HG02973 (cell line): Measurements from ENCODE around the gene CNPY4.

ENCODE experiments used
- ATAC-seq: cut with Tn5 transposase; IDR thresholded peaks from one replicate; pipeline ENCODE4 v1.9.1; 2021; ENCODE audit warnings: moderate library complexity; ENCODE audit not compliant: unreplicated experiment

CNPY4 gene

DNA sequence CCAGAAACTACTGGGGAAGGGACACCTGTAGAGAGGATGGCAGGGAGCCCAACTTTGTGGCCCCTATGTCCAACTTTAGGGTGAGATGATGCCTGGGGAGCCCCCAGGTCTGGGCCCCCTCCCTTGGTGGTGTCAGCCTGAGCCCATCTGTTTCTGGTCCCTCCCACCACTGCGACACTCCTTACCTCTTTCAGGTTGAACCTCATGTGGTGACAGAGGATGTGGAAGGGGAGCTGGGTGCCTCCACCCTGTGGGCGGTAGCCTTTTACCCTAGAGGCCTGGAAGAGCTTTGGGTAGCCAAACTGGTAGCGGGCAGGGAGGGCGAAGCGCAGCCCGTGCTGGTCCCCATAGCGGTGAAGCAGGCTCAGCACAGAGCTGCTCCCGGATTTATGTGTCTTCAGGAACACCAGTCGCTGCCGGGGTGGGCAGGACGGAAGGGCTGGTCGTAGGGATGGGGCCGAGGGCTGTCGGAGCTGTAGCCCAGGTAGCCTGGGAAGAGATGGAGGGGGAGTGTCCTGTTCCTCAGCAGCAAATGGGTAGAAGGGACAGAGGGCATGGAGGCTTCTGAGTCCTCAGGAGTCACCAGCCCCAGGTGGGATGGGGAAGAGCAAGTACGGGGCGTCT is 47.0 kb downstream of the CNPY4 start:
- no peak for ATAC-seq

- no peak for ATAC-seq
These were observed 47.8 kb downstream of the CNPY4 start for GRCh38 chr7:100166970-100167911.

GRCh38 chr7:100167912-100168323 is 48.5 kb downstream of the CNPY4 start:
- no peak for ATAC-seq

- ATAC-seq: no peak
These were observed 49.9 kb downstream of the CNPY4 start for GRCh38 chr7:100169147-100169850.

GRCh38 chr7:100170101-100170897 is 50.9 kb downstream of the CNPY4 start:
- no peak for ATAC-seq

GRCh38 chr7:100171087-100171681 is 51.8 kb downstream of the CNPY4 start:
- no peak for ATAC-seq

DNA sequence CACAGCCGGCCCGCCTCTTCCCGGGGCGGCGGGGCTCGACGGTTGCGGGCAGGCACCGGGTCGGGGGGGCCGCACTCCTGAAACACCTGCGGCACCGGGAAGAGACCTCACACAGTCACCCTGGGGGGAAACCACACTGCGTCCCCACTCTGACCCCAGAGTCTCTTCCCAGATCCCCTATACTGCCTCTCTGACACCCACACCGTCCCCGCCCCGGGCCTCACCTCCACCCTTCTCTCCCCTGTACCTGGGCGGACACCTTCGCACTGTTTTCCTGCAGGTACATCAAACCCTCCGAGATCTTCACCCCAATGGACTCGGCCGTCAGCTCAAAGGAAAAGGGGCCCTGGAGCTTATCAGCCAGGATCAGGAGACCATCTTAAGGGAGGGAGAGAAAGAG is 52.4 kb downstream of the CNPY4 start:
- ATAC-seq: no peak

DNA sequence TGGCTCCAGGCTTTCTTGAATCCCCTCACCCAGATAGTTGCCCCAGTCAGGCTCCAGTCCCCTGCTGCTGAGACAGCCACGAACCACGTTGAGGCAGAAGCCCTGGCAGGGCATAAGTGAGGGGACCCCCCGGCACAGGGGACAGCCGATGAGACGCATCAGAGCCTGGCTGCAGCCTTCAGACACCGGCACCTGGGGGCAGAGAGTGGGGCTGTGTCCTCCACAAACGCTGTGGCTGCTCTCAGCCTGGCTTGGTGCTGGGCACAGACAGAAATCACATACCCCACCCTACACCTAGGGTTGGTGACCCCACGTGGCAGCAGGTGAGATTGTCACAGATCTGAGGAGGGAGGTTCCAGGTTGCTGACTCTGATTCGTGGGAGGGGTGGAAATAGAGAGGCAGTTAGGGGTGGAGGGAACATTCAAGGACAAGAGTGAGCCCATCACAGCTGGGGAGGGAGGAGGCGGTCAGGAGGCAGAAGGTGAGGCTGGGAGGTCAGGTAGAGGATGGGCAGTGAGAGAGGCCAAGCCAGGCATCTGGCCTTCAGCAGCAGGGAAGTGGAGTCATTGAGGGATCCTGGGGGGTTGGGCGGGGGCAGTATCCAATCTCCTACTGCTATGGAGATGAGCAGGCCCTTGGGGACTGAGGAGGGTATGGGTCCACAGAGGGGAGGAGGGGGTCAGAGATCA is 54.5 kb downstream of the CNPY4 start:
- ATAC-seq: no peak

- no peak for ATAC-seq
These were observed 55.1 kb downstream of the CNPY4 start for GRCh38 chr7:100174582-100174981.
